A549 (cell line): ENCODE results near the gene PKN3.

ENCODE experiments used
- CTCF ChIP-seq: fragments of >200 bp; sonication (Bioruptor Twin); formaldehyde crosslinking; IDR thresholded peaks from 3 replicates; pipeline ENCODE4 v1.5.1; 2016
- HOXB5 ChIP-seq: fragments of 250-450 bp; sonication (Bioruptor Pico); IDR thresholded peaks from 2 replicates; pipeline ENCODE4 v1.5.0; 2020; ENCODE audit warnings: mild to moderate bottlenecking, moderate library complexity
- JUNB ChIP-seq: fragments of >200 bp; sonication (Bioruptor Twin); formaldehyde crosslinking; IDR thresholded peaks from 2 replicates; pipeline ENCODE4 v1.6.1; 2016

GRCh38 chr9:128716581-128717254 lies 14.4 kb downstream of the PKN3 start:
- TF ChIP-seq CTCF: no peak
- no peak for TF ChIP-seq HOXB5 (CRISPR knock-in tag)
- TF ChIP-seq JUNB: no peak
